ENCODE results near the gene KRT83. TPM values are rescaled to one million over a fixed set of nuclear protein-coding genes. Genes with fewer than 3 reads are reported as not detected.

KRT83 gene
- total RNA-seq, 2 experiments from 2014 or later, result not detected

GRCh38 chr12:52360106-52360662, 39.0 kb upstream of the KRT83 start:
- no peaks in the 10 kb centered on the region for H3K36me3 Mint-ChIP-seq (ENCODE audit: low read depth)
- H3K4me3 Mint-ChIP-seq, result no peak overlapping the region
- peaks cover 7% of the 10 kb centered on the region for H3K27me3 Mint-ChIP-seq
- no peak overlapping the region for H3K27ac Mint-ChIP-seq
- DNase-seq, result no peak
- no peaks in the 10 kb centered on the region for H3K9me3 Mint-ChIP-seq
- CTCF ChIA-PET, result interaction anchor here (1.0 to 2.4 kb wide), 3 partner anchors 9 to 22 kb away, joined by 3 to 12 read pairs (median 8); no protein-coding TSS in a partner anchor
- POLR2A ChIA-PET, result no interaction called here
- peaks cover 16% of the 10 kb centered on the region for H3K4me1 Mint-ChIP-seq

- no peaks in the 10 kb centered on the region for H3K9me3 Mint-ChIP-seq
- H3K4me3 Mint-ChIP-seq, result no peak overlapping the region
- no peaks in the 10 kb centered on the region for H3K36me3 Mint-ChIP-seq (ENCODE audit: low read depth)
- H3K4me1 Mint-ChIP-seq, result peaks cover 16% of the 10 kb centered on the region
- DNase-seq, result no peak
- ChIA-PET CTCF (no interaction called here), POLR2A (no interaction called here)
- H3K27me3 Mint-ChIP-seq, result peaks cover 7% of the 10 kb centered on the region
- H3K27ac Mint-ChIP-seq, result no peak overlapping the region
Observed at GRCh38 chr12:52359621-52360061, 38.4 kb upstream of the KRT83 start.

GRCh38 chr12:52358575-52359350, 37.6 kb upstream of the KRT83 start:
- no peak overlapping the region for H3K4me3 Mint-ChIP-seq
- no peaks in the 10 kb centered on the region for H3K36me3 Mint-ChIP-seq (ENCODE audit: low read depth)
- peak; percentile 24 for DNase-seq
- CTCF ChIA-PET, result interaction anchor here (1.4 kb wide), 1 partner anchor 31 kb away, joined by 4 read pairs; no protein-coding TSS in a partner anchor
- H3K27me3 Mint-ChIP-seq, result peaks cover 12% of the 10 kb centered on the region
- peaks cover 16% of the 10 kb centered on the region for H3K4me1 Mint-ChIP-seq
- POLR2A ChIA-PET, result no interaction called here
- no peaks in the 10 kb centered on the region for H3K9me3 Mint-ChIP-seq
- H3K27ac Mint-ChIP-seq, result no peak overlapping the region

- ChIA-PET CTCF (no interaction called here), POLR2A (no interaction called here)
- H3K27ac Mint-ChIP-seq, result no peak overlapping the region
- no peaks in the 10 kb centered on the region for H3K36me3 Mint-ChIP-seq (ENCODE audit: low read depth)
- no peaks in the 10 kb centered on the region for H3K9me3 Mint-ChIP-seq
- H3K4me1 Mint-ChIP-seq, result peaks cover 17% of the 10 kb centered on the region
- no peak overlapping the region for H3K4me3 Mint-ChIP-seq
- no peak for DNase-seq
- H3K27me3 Mint-ChIP-seq, result peaks cover 23% of the 10 kb centered on the region
Observed at GRCh38 chr12:52356762-52357580, 35.8 kb upstream of the KRT83 start.

GRCh38 chr12:52356031-52356761, 35.0 kb upstream of the KRT83 start:
- H3K27me3 Mint-ChIP-seq, result peaks cover 26% of the 10 kb centered on the region
- peaks cover 21% of the 10 kb centered on the region for H3K4me1 Mint-ChIP-seq
- no peaks in the 10 kb centered on the region for H3K36me3 Mint-ChIP-seq (ENCODE audit: low read depth)
- H3K9me3 Mint-ChIP-seq, result no peaks in the 10 kb centered on the region
- no peak overlapping the region for H3K27ac Mint-ChIP-seq
- no peak for DNase-seq
- ChIA-PET POLR2A (no interaction called here), CTCF (no interaction called here)
- no peak overlapping the region for H3K4me3 Mint-ChIP-seq

GRCh38 chr12:52355176-52355575, 34.0 kb upstream of the KRT83 start:
- Mint-ChIP-seq H3K9me3 (no peaks in the 10 kb centered on the region), H3K4me3 (no peak overlapping the region), H3K27ac (no peak overlapping the region), H3K4me1 (peaks cover 24% of the 10 kb centered on the region), H3K36me3 (ENCODE audit: low read depth) (no peaks in the 10 kb centered on the region), H3K27me3 (peaks cover 31% of the 10 kb centered on the region)
- no peak for DNase-seq
- CTCF ChIA-PET, result no interaction called here
- POLR2A ChIA-PET, result no interaction called here

- no peak for DNase-seq
- peaks cover 19% of the 10 kb centered on the region for H3K4me1 Mint-ChIP-seq
- H3K4me3 Mint-ChIP-seq, result no peak overlapping the region
- no peak overlapping the region for H3K27ac Mint-ChIP-seq
- peaks cover 29% of the 10 kb centered on the region for H3K27me3 Mint-ChIP-seq
- no peaks in the 10 kb centered on the region for H3K36me3 Mint-ChIP-seq (ENCODE audit: low read depth)
- H3K9me3 Mint-ChIP-seq, result no peaks in the 10 kb centered on the region
- ChIA-PET POLR2A (no interaction called here), CTCF (no interaction called here)
Observed at GRCh38 chr12:52354200-52354599, 33.0 kb upstream of the KRT83 start.

- Mint-ChIP-seq H3K4me1 (peaks cover 15% of the 10 kb centered on the region), H3K4me3 (no peak overlapping the region), H3K27ac (no peak overlapping the region), H3K9me3 (no peaks in the 10 kb centered on the region), H3K36me3 (ENCODE audit: low read depth) (no peaks in the 10 kb centered on the region), H3K27me3 (peaks cover 30% of the 10 kb centered on the region)
- CTCF ChIA-PET, result interaction anchor here (1.1 kb wide), 1 partner anchor 8 kb away, joined by 3 read pairs; no protein-coding TSS in a partner anchor
- no peak for DNase-seq
- POLR2A ChIA-PET, result no interaction called here
Observed at GRCh38 chr12:52353766-52354165, 32.6 kb upstream of the KRT83 start.

GRCh38 chr12:52352951-52353350, 31.8 kb upstream of the KRT83 start:
- ChIA-PET POLR2A (no interaction called here), CTCF (interaction anchor here (0.9 to 2.3 kb wide), 4 partner anchors 9 to 25 kb away, joined by 3 to 18 read pairs (median 4); no protein-coding TSS in a partner anchor)
- no peak for DNase-seq
- H3K4me1 Mint-ChIP-seq, result peaks cover 11% of the 10 kb centered on the region
- H3K9me3 Mint-ChIP-seq, result no peaks in the 10 kb centered on the region
- H3K4me3 Mint-ChIP-seq, result no peak overlapping the region
- H3K27ac Mint-ChIP-seq, result no peak overlapping the region
- no peaks in the 10 kb centered on the region for H3K36me3 Mint-ChIP-seq (ENCODE audit: low read depth)
- peaks cover 37% of the 10 kb centered on the region for H3K27me3 Mint-ChIP-seq

GRCh38 chr12:52351196-52352059, 30.2 kb upstream of the KRT83 start:
- ChIA-PET CTCF (interaction anchor here (0.8 to 2.3 kb wide), 6 partner anchors 10 to 381 kb away, joined by 3 to 18 read pairs (median 4); no protein-coding TSS in a partner anchor), POLR2A (interaction anchor here (0.5 to 0.9 kb wide), 3 partner anchors 23 to 106 kb away, joined by 3 read pairs; no protein-coding TSS in a partner anchor)
- Mint-ChIP-seq H3K9me3 (no peaks in the 10 kb centered on the region), H3K36me3 (ENCODE audit: low read depth) (no peaks in the 10 kb centered on the region), H3K27ac (no peak overlapping the region), H3K4me1 (peaks cover 8% of the 10 kb centered on the region), H3K4me3 (no peak overlapping the region), H3K27me3 (peaks cover 40% of the 10 kb centered on the region)
- DNase-seq, result peak; percentile 71

GRCh38 chr12:52350786-52351185, 29.6 kb upstream of the KRT83 start:
- H3K27ac Mint-ChIP-seq, result no peak overlapping the region
- peaks cover 8% of the 10 kb centered on the region for H3K4me1 Mint-ChIP-seq
- no peak overlapping the region for H3K4me3 Mint-ChIP-seq
- ChIA-PET POLR2A (no interaction called here), CTCF (interaction anchor here (0.9 to 2.3 kb wide), 4 partner anchors 11 to 380 kb away, joined by 3 to 18 read pairs (median 6); no protein-coding TSS in a partner anchor)
- DNase-seq, result no peak
- peaks cover 42% of the 10 kb centered on the region for H3K27me3 Mint-ChIP-seq
- H3K36me3 Mint-ChIP-seq (ENCODE audit: low read depth), result no peaks in the 10 kb centered on the region
- no peaks in the 10 kb centered on the region for H3K9me3 Mint-ChIP-seq

Data from activated CD4-positive, alpha-beta memory T cell treated with anti-CD3 and anti-CD28 coated beads, Interleukin-2, amount 10 ng/mL, durations not matched to agents 7 days and 5 days (primary cell).